ENCODE data around the gene ATF7IP2. TPM values are rescaled to one million over a fixed set of nuclear protein-coding genes. Genes with fewer than 3 reads are reported as not detected.

Gene ATF7IP2
- total and polyA plus RNA-seq, 2 experiments from 2014 or later: 1.1 to 1.3 TPM

- no peaks in the 10 kb centered on the region for H3K36me3 ChIP-seq (ENCODE audit: low read depth)
- no peak for DNase-seq
- H3K9ac ChIP-seq: no peak overlapping the region
- TF ChIP-seq EZH2phosphoT487 (IDR thresholded peaks at IDR 0.05; ENCODE audit: insufficient read depth, low read depth) (no peak), EZH2 (IDR thresholded peaks at IDR 0.05; ENCODE audit: insufficient read depth, poor library complexity, severe bottlenecking) (no peak)
- H3K27ac ChIP-seq: no peak overlapping the region
- H3K4me3 ChIP-seq: no peak overlapping the region
- H3F3A ChIP-seq (ENCODE audit: insufficient read depth): no peaks in the 10 kb centered on the region
- H4K20me1 ChIP-seq (ENCODE audit: insufficient read depth): no peaks in the 10 kb centered on the region
- WGBS, 2 experiments (ENCODE audit: low coverage in 1 of 2, low lambda C conversion rate in 2 of 2, missing lambda C conversion rate in 2 of 2): 40 to 42% methylated on average over 5 of the region's 5 CpGs
- no peaks in the 10 kb centered on the region for H3K9me2 ChIP-seq (ENCODE audit: insufficient read depth)
- H3K4me1 ChIP-seq (ENCODE audit: insufficient read depth): no peaks in the 10 kb centered on the region
- no peaks in the 10 kb centered on the region for H3K9me3 ChIP-seq (ENCODE audit: low read depth)
- in situ Hi-C loops (cut with MboI): no loop called here
- H3K27me3 ChIP-seq (replicated peaks; ENCODE audit: insufficient read depth): no peaks in the 10 kb centered on the region
- H2AFZ ChIP-seq: no peak overlapping the region
- H3K79me2 ChIP-seq (ENCODE audit: insufficient read depth): no peaks in the 10 kb centered on the region
- no peak overlapping the region for H3K4me2 ChIP-seq (ENCODE audit: unreplicated experiment)
These were observed 18.2 kb upstream of the ATF7IP2 start for GRCh38 chr16:10367616-10368188.

DNA sequence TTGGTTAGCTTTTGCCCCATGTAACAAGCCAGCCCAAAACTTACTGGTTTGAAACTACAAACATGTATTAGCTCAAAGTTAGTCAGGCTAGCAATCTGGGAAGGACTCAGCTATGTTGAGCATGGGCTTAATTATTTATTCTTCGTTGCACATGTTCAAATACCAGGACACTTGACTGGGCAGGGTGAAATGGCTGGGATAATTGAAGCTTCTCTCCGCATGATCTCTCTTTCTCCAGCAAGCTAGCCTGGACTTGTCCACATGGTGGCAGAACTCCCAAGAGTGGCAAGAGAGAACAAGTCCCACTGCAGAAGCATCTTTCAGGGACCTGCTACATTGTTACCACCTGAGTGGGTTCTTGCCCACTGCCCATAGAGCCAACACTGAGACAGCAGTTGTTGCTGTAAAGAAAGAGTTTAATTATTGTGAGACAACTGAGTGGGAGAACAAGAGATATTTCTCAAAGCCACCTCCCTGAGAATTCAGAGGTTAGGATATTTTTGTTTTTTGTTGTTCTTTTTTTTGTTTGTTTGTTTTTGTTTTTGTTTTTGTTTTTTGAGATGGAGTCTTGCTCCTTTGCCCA, 16.8 kb upstream of the ATF7IP2 start:
- no peaks in the 10 kb centered on the region for H3K9me2 ChIP-seq (ENCODE audit: insufficient read depth)
- no peak for TF ChIP-seq EZH2phosphoT487 (IDR thresholded peaks at IDR 0.05; ENCODE audit: insufficient read depth, low read depth)
- no peak for TF ChIP-seq EZH2 (IDR thresholded peaks at IDR 0.05; ENCODE audit: insufficient read depth, poor library complexity, severe bottlenecking)
- H3K27me3 ChIP-seq (replicated peaks; ENCODE audit: insufficient read depth): no peaks in the 10 kb centered on the region
- H3F3A ChIP-seq (ENCODE audit: insufficient read depth): no peaks in the 10 kb centered on the region
- in situ Hi-C loops (cut with MboI): no loop called here
- H3K4me2 ChIP-seq (ENCODE audit: unreplicated experiment): no peak overlapping the region
- no peaks in the 10 kb centered on the region for H3K36me3 ChIP-seq (ENCODE audit: low read depth)
- H3K27ac ChIP-seq: no peak overlapping the region
- H3K4me3 ChIP-seq: no peak overlapping the region
- no peak overlapping the region for H3K9ac ChIP-seq
- no peaks in the 10 kb centered on the region for H4K20me1 ChIP-seq (ENCODE audit: insufficient read depth)
- no peak overlapping the region for H2AFZ ChIP-seq
- H3K4me1 ChIP-seq (ENCODE audit: insufficient read depth): no peaks in the 10 kb centered on the region
- no peak for DNase-seq
- no peaks in the 10 kb centered on the region for H3K79me2 ChIP-seq (ENCODE audit: insufficient read depth)
- WGBS, 2 experiments (ENCODE audit: low coverage in 1 of 2, low lambda C conversion rate in 2 of 2, missing lambda C conversion rate in 2 of 2): 27 to 30% methylated on average over 2 of the region's 2 CpGs
- H3K9me3 ChIP-seq (ENCODE audit: low read depth): no peaks in the 10 kb centered on the region

- H3K36me3 ChIP-seq (ENCODE audit: low read depth): no peaks in the 10 kb centered on the region
- no peak overlapping the region for H3K4me3 ChIP-seq
- H3F3A ChIP-seq (ENCODE audit: insufficient read depth): no peaks in the 10 kb centered on the region
- no peaks in the 10 kb centered on the region for H3K9me2 ChIP-seq (ENCODE audit: insufficient read depth)
- H3K27me3 ChIP-seq (replicated peaks; ENCODE audit: insufficient read depth): no peaks in the 10 kb centered on the region
- no peaks in the 10 kb centered on the region for H3K4me1 ChIP-seq (ENCODE audit: insufficient read depth)
- no peak for DNase-seq
- 1 to 3% methylated on average over 4 of the region's 4 CpGs for WGBS, 2 experiments (ENCODE audit: low coverage in 1 of 2, low lambda C conversion rate in 2 of 2, missing lambda C conversion rate in 2 of 2)
- no peak overlapping the region for H2AFZ ChIP-seq
- H3K4me2 ChIP-seq (ENCODE audit: unreplicated experiment): no peak overlapping the region
- no peak overlapping the region for H3K27ac ChIP-seq
- no peaks in the 10 kb centered on the region for H4K20me1 ChIP-seq (ENCODE audit: insufficient read depth)
- no peaks in the 10 kb centered on the region for H3K9me3 ChIP-seq (ENCODE audit: low read depth)
- in situ Hi-C loops (cut with MboI): no loop called here
- TF ChIP-seq EZH2phosphoT487 (IDR thresholded peaks at IDR 0.05; ENCODE audit: insufficient read depth, low read depth) (no peak), EZH2 (IDR thresholded peaks at IDR 0.05; ENCODE audit: insufficient read depth, poor library complexity, severe bottlenecking) (no peak)
- no peak overlapping the region for H3K9ac ChIP-seq
- no peaks in the 10 kb centered on the region for H3K79me2 ChIP-seq (ENCODE audit: insufficient read depth)
These were observed 15.7 kb upstream of the ATF7IP2 start for GRCh38 chr16:10370096-10370726.

DNA sequence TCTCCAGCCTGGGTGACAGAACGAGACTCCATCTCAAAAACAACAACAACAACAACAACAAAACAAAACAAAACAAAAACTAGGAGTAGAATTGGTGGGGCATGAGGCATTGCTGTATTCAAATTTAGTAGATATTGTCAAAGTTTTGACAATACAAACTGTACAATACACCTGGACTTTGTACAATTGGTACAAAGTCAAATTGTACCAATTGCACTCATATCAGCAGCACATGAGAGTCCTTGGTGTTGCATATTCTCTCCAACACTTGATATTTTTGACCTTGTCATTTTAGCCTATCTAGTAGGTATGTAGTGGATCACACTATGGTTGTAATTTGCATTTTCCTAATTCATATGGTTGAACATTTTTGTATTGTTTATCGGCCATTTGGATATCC, 14.3 kb upstream of the ATF7IP2 start:
- Histone ChIP-seq H3K4me3 (no peak overlapping the region), H2AFZ (no peak overlapping the region), H3K4me1 (ENCODE audit: insufficient read depth) (no peaks in the 10 kb centered on the region), H3K27ac (no peak overlapping the region), H3K4me2 (ENCODE audit: unreplicated experiment) (no peak overlapping the region), H3K36me3 (ENCODE audit: low read depth) (no peaks in the 10 kb centered on the region), H3K27me3 (replicated peaks; ENCODE audit: insufficient read depth) (no peaks in the 10 kb centered on the region), H3F3A (ENCODE audit: insufficient read depth) (no peaks in the 10 kb centered on the region), H3K9me3 (ENCODE audit: low read depth) (no peaks in the 10 kb centered on the region), H3K79me2 (ENCODE audit: insufficient read depth) (no peaks in the 10 kb centered on the region), H4K20me1 (ENCODE audit: insufficient read depth) (no peaks in the 10 kb centered on the region), H3K9me2 (ENCODE audit: insufficient read depth) (no peaks in the 10 kb centered on the region), H3K9ac (no peak overlapping the region)
- no peak for DNase-seq
- in situ Hi-C loops (cut with MboI): no loop called here
- WGBS, 2 experiments (ENCODE audit: low coverage in 1 of 2, low lambda C conversion rate in 2 of 2, missing lambda C conversion rate in 2 of 2): 11% methylated on average over 2 of the region's 2 CpGs
- TF ChIP-seq EZH2 (IDR thresholded peaks at IDR 0.05; ENCODE audit: insufficient read depth, poor library complexity, severe bottlenecking) (no peak), EZH2phosphoT487 (IDR thresholded peaks at IDR 0.05; ENCODE audit: insufficient read depth, low read depth) (no peak)

Data from GM23248 (cell line).